ENCODE data around the gene KATNBL1.
A peak's percentile ranks its signal among the peaks of the same experiment; 100 is the strongest.
"Not testable (repeated sequence)": the region's sequence is repeated elsewhere in the genome, so short reads cannot be mapped to it uniquely, and the experiment has no call there.

KATNBL1 gene

DNA sequence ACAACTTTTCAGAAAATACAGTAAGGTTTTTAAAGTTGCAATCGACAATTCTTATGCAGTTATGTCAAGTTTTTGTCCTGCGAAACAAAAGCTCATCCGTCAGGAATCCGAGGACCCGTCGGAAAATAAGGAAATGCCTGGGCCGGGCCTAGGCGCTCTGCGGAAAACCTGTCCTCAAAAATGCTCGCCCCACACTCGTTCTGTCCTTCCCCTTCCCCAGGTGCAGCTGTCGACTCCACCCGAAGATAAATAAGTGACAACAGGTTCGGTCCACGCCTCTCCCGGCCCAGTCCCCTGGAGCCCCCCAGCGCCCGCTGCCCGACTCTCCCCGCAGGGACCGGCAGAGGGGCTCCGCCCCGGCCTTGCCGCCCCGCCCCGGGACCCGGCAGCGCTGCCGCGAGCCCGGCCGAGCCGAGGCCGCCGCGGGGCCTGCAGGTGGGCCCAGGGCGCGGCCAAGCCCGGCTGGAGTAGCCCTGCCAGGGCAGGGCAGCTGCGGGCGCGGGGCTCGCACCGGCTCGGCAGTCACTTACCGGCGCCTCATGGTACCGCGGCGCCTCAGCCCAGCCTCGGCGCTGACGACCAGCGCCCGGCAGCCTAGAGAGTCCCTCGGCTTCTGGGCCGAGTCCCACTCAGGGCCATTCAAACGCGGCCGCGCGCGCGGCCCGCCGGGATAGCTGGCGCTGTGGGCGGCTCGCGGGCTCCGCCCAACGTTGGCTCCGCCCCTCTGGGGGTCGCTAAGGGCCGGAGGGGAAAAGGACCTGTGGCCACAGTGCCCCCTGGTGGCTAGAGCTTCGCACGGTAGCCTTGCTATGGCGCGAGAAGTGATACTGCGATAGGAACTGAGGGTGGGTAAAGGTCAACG is at the start of gene KATNBL1:
Gene KATNBL1 (minus strand): TSS at position 676 of the 862 bp plus-strand sequence. CDS start 46,420 bp downstream, outside the sequence.
- DNase-seq: peak; percentile 98

GRCh38 chr15:34259566-34259965 is 49.7 kb upstream of the KATNBL1 start:
- DNase-seq: no peak

DNA sequence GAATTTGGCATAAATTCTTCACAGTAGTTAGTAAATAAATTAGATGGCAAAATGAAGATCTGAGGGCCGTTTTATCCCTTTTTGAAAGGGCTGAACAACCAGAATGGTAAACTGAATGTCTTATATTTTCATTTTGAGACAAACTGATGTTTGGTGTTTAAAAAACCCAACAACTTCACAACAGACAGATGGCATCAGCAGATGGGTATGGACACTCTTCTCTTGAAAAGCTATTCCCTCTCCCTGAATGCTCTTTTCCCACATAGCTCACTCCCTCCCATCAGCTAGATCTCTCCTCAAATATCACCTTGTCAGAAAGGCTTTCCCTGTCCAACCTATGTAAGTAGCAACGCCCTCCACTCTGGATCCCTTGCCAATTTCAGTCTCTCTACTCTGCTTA is 48.3 kb upstream of the KATNBL1 start:
- no peak for DNase-seq

DNA sequence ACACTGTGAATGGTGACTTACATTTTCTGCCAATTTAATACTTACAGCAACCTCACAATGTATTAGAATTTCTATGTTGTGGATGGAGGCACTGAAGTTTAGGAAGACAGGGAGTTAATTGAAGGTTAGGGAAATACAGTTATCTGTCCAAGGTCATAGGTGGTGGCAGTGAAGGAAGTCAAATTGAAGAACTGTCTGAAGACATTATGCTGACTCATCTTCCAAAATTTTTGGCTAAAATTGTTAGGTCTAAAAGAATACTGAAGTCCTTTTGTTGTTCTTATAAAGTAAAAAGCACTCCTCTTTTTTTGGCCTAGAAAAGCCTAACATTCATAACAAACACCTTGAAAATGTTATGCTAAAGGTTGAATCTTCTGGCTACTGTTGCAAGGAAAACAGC is 42.6 kb upstream of the KATNBL1 start:
- DNase-seq: no peak

DNA sequence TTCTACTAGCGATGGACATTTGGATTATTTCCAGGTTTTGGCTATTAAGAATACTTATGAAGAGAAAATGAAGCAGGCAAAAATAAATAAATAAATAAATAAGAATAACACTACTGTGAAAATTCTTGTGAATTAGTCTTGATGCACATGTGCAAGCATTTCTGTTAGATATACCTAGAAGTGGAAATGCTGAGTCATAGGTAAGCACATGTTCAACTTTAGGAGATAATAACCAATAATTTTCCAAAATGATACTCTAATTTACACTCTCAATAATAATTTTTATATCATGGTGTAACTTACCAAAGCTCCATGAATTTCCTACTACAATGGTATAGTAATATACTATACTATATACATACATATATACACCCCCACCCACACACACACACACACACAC is 38.3 kb upstream of the KATNBL1 start:
- no peak for DNase-seq

DNA sequence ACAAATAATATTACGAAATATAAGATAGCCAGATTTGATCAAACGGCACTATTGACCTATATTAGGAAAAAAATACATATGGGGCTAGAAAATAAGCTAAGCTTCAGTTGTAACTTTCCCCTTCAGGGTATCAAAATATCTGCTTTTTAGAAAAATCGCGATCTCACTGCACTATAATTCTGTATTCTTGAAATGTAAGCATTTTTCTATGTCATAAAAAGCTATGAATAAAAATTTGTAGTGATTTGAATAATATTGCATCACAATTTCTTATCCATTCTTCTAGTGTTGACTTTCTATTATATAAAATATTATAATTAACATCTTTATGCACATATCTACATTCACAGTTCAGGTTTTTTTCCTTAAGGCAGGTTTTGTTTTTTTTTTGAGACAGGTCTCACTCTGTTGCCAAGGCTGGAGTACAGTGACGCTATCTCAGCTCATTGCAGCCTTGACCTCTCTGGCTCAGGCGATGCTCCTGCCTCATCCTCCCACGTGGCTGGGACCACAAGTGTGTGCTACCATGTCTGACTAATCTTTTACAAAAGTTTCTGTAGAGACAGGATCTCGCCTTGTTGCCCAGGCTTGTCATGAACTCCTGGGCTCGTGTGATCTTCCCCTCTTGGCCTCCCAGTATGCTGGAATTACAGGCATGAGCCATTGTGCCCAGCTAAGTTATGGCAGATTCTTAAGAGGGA is 36.5 kb upstream of the KATNBL1 start:
- DNase-seq: no peak

DNA sequence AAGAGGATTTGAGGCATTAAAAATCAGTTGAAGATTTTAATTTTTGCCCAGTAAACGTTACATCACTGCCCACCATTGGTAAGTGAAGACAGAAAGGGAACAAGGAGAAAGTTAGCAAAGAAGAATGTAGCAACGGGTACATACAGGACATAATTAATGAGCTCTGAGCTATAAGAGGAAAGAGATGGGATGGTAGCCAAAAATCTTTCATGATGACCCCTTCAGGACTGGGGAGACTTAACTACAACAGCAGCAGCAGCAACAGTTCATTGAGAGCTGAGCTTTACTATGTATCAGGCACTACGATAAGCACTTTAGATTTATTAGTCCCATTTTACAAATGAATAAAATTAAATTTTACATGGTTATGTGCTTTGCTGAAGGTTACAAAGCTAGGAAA is 33.3 kb upstream of the KATNBL1 start:
- no peak for DNase-seq

- no peak for DNase-seq
These were observed 32.4 kb upstream of the KATNBL1 start for GRCh38 chr15:34242331-34242710.

GRCh38 chr15:34241376-34242330 is 31.8 kb upstream of the KATNBL1 start:
- peak; percentile 44 for DNase-seq

GRCh38 chr15:34240537-34240936 is 30.6 kb upstream of the KATNBL1 start:
- peak; percentile 6 for DNase-seq

GRCh38 chr15:34239151-34239808 is 29.4 kb upstream of the KATNBL1 start:
- peak; percentile 61 for DNase-seq

GRCh38 chr15:34233614-34234013 is 23.7 kb upstream of the KATNBL1 start:
- DNase-seq: no peak

GRCh38 chr15:34223904-34224596 is 14.2 kb upstream of the KATNBL1 start:
- no peak for DNase-seq

DNA sequence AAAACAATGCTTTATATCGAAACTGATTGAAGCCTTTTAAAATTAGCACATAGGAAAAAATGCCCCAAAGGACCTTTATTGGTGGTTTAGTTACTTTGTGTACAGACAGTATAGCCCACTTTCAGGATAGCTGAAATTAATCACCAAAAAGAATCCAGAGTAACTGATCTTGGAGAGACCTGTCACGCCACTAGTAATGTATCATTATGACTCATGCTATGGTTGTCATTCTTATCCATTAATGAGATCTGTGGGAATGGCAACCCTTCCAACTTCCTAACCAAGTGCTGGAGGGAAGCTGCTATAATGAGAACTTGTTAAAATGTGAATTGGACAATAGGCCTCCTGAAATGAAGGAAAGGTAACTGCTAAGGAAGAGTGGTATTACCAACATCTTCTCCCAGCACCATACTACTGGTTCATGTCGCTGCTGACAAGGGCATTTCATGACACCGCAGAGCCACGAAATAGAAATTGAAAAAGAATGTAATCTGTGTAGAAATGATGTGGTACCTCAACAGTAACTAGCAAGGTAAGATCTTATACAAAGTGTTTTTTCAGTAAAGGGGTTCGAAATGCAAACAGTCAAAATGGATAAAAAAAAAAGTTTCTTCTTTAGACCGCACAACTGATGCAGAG is 7.8 kb upstream of the KATNBL1 start:
- no peak for DNase-seq

- no peak for DNase-seq
These were observed 6.8 kb upstream of the KATNBL1 start for GRCh38 chr15:34216527-34217270.

DNA sequence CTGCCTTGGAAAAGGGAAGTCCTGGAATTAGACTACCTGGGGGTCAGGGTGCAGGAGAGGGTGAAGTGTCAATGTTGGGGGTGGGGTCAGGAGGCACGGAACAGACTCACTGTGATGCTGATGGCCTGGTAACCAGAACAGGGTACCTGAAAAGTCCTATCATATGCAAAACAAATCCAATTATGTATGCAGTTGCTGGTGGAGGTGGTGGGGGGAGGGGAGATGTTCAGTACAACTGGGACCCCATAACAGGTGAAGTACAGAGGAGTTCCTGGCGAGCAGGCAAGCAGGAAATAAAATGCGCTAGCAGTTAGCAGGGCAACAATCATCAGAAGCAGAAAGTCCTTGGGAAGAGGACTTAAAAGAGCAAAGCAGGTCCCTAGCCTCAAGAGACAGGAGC is 4.2 kb upstream of the KATNBL1 start:
- DNase-seq: no peak

DNA sequence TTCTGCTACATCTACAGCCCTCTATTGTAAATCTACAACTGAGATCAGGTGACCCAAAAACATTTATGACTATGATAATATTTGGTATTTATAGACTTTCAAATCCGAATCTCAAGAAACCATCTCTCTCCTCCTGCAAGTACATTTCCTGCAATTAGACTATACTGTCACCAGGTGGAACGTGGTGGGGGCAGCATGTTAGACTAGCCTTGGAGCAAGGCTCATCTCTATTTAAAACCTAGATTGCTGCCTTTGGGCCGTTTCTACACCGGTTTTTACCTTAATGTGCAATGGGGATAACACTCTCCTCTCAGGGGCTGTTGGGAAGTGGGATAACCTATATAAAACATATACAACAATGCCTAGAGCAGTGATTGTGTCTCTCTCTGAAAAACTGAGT is 3.8 kb upstream of the KATNBL1 start:
- no peak for DNase-seq

DNA sequence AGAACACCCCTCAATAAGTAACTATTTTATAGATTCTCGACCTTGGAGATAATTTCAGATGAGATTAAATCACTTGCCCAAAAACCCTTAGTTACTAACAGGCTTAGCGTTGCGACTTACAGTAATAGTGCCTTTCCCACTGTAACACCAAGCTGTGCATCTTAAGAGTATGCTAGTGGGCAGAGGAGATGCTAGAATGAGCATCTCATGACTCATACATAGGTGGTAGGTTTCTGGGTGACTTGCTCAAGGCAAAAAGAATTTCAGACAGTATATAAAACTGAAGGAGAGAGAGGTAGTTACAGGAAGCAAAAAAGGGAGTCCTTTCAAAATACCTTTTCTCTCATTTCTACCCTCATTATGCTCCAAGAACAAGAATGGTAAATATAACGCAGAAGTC is 3.9 kb downstream of the KATNBL1 start:
- no peak for DNase-seq

DNA sequence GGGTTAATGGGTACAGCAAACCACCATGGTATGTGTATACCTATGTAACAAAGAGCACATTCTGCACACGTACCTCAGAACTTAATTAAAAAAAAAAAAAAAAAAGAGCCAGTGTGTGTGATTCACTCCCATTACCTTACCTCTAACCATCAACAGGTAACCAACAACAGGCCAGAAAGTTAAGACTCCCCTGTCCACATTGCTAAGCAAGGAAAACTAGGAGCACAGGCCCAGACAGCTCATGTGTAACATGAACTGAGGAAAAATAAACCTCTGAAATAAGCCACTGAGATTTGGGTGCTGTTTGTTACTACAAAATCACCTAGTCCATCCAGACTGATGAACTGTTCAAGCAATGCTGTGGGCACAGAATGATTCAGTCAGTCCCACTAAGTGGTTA is 6.0 kb downstream of the KATNBL1 start:
- DNase-seq: no peak

DNA sequence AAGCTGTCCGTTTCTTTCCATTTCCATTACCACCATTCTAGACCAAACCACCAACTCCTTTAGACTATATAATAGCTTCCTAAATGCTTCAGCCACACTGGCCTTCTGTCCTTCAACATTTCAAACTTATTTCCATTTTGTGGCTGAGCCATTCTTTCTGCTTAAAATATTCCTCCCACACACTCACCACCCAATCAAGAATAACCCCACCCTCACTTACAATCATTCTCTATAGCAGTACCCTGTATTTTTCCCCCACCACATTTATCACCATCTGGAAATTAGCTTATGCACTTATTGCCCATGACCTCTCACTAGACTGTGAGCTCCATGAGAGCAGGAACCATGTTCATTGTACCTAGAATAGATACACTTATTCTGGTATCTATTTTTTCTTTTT is 6.6 kb downstream of the KATNBL1 start:
- DNase-seq: no peak

GRCh38 chr15:34193272-34193671 is 16.6 kb downstream of the KATNBL1 start:
- DNase-seq: not testable (repeated sequence)

Data from stimulated activated CD4-positive, alpha-beta T cell treated with anti-CD3 and anti-CD28 coated beads, Interleukin-4, amount 100 ng/mL, for 24 hours (primary cell).